Vagina (tissue), 2 donors: ENCODE data around the gene SCD5. TPM values are rescaled to one million over a fixed set of nuclear protein-coding genes. Genes with fewer than 3 reads are reported as not detected.
A peak's percentile ranks its signal among the peaks of the same experiment; 100 is the strongest.

ENCODE experiments used
- DNase-seq, 2 donors: peaks; one replicate each; pipeline ENCODE4 v3.0.0-alpha.2; 2017; ENCODE audit errors: extremely low spot score in 2 of 2
- H3K27ac ChIP-seq: fragments of 200-600 bp; sonication (generic); one replicate; pipeline ENCODE4 v1.5.1; 2019
- H3K27me3 ChIP-seq: fragments of 200-600 bp; sonication (generic); one replicate; pipeline ENCODE4 v1.5.1; 2019
- H3K36me3 ChIP-seq, 2 donors: fragments of 200-600 bp; sonication (generic); one replicate each; pipeline ENCODE4 v1.5.1; 2017 to 2019
- H3K4me1 ChIP-seq: fragments of 200-600 bp; sonication (generic); one replicate; pipeline ENCODE4 v1.5.1; 2019
- H3K4me3 ChIP-seq, 2 donors: fragments of 200-600 bp; sonication (generic); 1 replicate in 1 of 2; 2 replicates in 1 of 2; pipeline ENCODE4 v1.5.1; 2016 to 2019
- H3K9me3 ChIP-seq: fragments of 200-600 bp; sonication (generic); one replicate; pipeline ENCODE4 v1.5.1; 2019
- CTCF ChIP-seq, 3 experiments: fragments of 450-650 bp in 2 of 3; fragments of 200-600 bp in 1 of 3; sonication (generic) in 1 of 3; IDR thresholded peaks; one replicate each; pipeline ENCODE4 v1.5.1; 2017 to 2019; ENCODE audit warnings: antibody characterized with exemption in 3 of 3, mild to moderate bottlenecking in 2 of 3, moderate library complexity in 2 of 3
- POLR2A ChIP-seq, 2 donors: fragments of 450-650 bp; IDR thresholded peaks; one replicate each; pipeline ENCODE4 v1.6.1; 2017; ENCODE audit warnings: antibody characterized with exemption in 2 of 2, mild to moderate bottlenecking in 2 of 2, moderate library complexity in 2 of 2
- POLR2AphosphoS5 ChIP-seq, 2 donors: sonication (generic); formaldehyde crosslinking; IDR thresholded peaks; one replicate each; pipeline ENCODE4 v1.9.0; 2017; ENCODE audit warnings: antibody characterized with exemption in 2 of 2, mild to moderate bottlenecking in 2 of 2, low read depth in 1 of 2; ENCODE audit not compliant: insufficient read depth in 1 of 2
- intact Hi-C: fragments of 100-400 bp; cut with DNase I; formaldehyde crosslinking; loops from one replicate; pipeline ENCODE4 v1.15.1; 2023
- total RNA-seq: library from RNA; depleted of rRNA; stranded (reverse); fragments of >200 nt; gene quantifications from one replicate; pipeline ENCODE4 v1.2.3, GENCODE V29; 2016

The SCD5 gene
- total RNA-seq, 1 donor from 2014 or later, result 16.9 TPM

GRCh38 chr4:82787342-82787741, 11.3 kb downstream of the SCD5 start:
- peak in 1 of 2 donors; percentile 52 for DNase-seq
- intact Hi-C loops, result no loop called here
- no peak overlapping the region for H3K4me3 ChIP-seq
- H3K27ac ChIP-seq, result no peak overlapping the region
- peaks cover 28% of the 10 kb centered on the region for H3K4me1 ChIP-seq
- H3K36me3 ChIP-seq, result no peaks in the 10 kb centered on the region
- TF ChIP-seq POLR2A (IDR thresholded peaks at IDR 0.05) (no peak), CTCF (IDR thresholded peaks at IDR 0.05) (no peak), POLR2AphosphoS5 (IDR thresholded peaks at IDR 0.05; ENCODE audit: insufficient read depth in 1 of 2, low read depth in 1 of 2) (no peak)
- no peaks in the 10 kb centered on the region for H3K27me3 ChIP-seq
- no peaks in the 10 kb centered on the region for H3K9me3 ChIP-seq

- intact Hi-C loops, result no loop called here
- no peak for TF ChIP-seq POLR2A (IDR thresholded peaks at IDR 0.05)
- TF ChIP-seq POLR2AphosphoS5 (IDR thresholded peaks at IDR 0.05; ENCODE audit: insufficient read depth in 1 of 2, low read depth in 1 of 2), result no peak
- Histone ChIP-seq H3K4me1 (peaks cover 28% of the 10 kb centered on the region), H3K4me3 (no peak overlapping the region), H3K36me3 (no peaks in the 10 kb centered on the region), H3K27ac (no peak overlapping the region), H3K27me3 (no peaks in the 10 kb centered on the region), H3K9me3 (no peaks in the 10 kb centered on the region)
- DNase-seq, result peak in 1 of 2 donors; percentile 20
Measured at GRCh38 chr4:82786828-82787227, 11.8 kb downstream of the SCD5 start.

GRCh38 chr4:82785611-82786400, 12.8 kb downstream of the SCD5 start:
- H3K4me1 ChIP-seq, result peaks cover 35% of the 10 kb centered on the region
- H3K9me3 ChIP-seq, result no peaks in the 10 kb centered on the region
- DNase-seq, result peak in 1 of 2 donors; percentile 32
- no peak for TF ChIP-seq CTCF (IDR thresholded peaks at IDR 0.05)
- TF ChIP-seq POLR2A (IDR thresholded peaks at IDR 0.05), result no peak
- no peak for TF ChIP-seq POLR2AphosphoS5 (IDR thresholded peaks at IDR 0.05; ENCODE audit: insufficient read depth in 1 of 2, low read depth in 1 of 2)
- H3K36me3 ChIP-seq, result no peaks in the 10 kb centered on the region
- intact Hi-C loops, result no loop called here
- H3K4me3 ChIP-seq, result no peak overlapping the region
- no peak overlapping the region for H3K27ac ChIP-seq
- no peaks in the 10 kb centered on the region for H3K27me3 ChIP-seq

GRCh38 chr4:82784681-82785610, 13.7 kb downstream of the SCD5 start:
- peak in 1 of 2 donors; percentile 37 for DNase-seq
- TF ChIP-seq CTCF (IDR thresholded peaks at IDR 0.05) (no peak), POLR2AphosphoS5 (IDR thresholded peaks at IDR 0.05; ENCODE audit: insufficient read depth in 1 of 2, low read depth in 1 of 2) (no peak), POLR2A (IDR thresholded peaks at IDR 0.05) (no peak)
- H3K27ac ChIP-seq, result no peak overlapping the region
- H3K4me3 ChIP-seq, result no peak overlapping the region
- intact Hi-C loops, result no loop called here
- H3K9me3 ChIP-seq, result no peaks in the 10 kb centered on the region
- no peaks in the 10 kb centered on the region for H3K36me3 ChIP-seq
- no peaks in the 10 kb centered on the region for H3K27me3 ChIP-seq
- H3K4me1 ChIP-seq, result peaks cover 40% of the 10 kb centered on the region

GRCh38 chr4:82782626-82783345, 15.8 kb downstream of the SCD5 start:
- no peak overlapping the region for H3K27ac ChIP-seq
- H3K4me1 ChIP-seq, result peaks cover 40% of the 10 kb centered on the region
- peak in 1 of 2 donors; percentile 56 for DNase-seq
- no peaks in the 10 kb centered on the region for H3K9me3 ChIP-seq
- TF ChIP-seq POLR2A (IDR thresholded peaks at IDR 0.05), result no peak
- TF ChIP-seq POLR2AphosphoS5 (IDR thresholded peaks at IDR 0.05; ENCODE audit: insufficient read depth in 1 of 2, low read depth in 1 of 2), result no peak
- TF ChIP-seq CTCF (IDR thresholded peaks at IDR 0.05), result no peak
- intact Hi-C loops, result no loop called here
- no peaks in the 10 kb centered on the region for H3K36me3 ChIP-seq
- no peak overlapping the region for H3K4me3 ChIP-seq
- no peaks in the 10 kb centered on the region for H3K27me3 ChIP-seq
